Panc1 (cell line): ENCODE measurements around the gene CACNA1A. TPM values are rescaled to one million over a fixed set of nuclear protein-coding genes. Genes with fewer than 3 reads are reported as not detected.

Experiments used
- ATAC-seq: fragments of 200-7000 bp; cut with Tn5 transposase; 2 replicates; pipeline ENCODE4 v1.9.1; 2020; ENCODE audit warnings: mild to moderate bottlenecking, moderate library complexity
- BruUV-seq: library from RNA; stranded (reverse); fragments of 400-500 nt; replicated peaks from 2 replicates; lab custom pipeline; 2021; lab: Mats Ljungman, UMichigan
- CTCF ChIA-PET: fragments of 300-600 bp; sonication (Branson Sonifier 250); formaldehyde crosslinking; loops from one replicate; lab custom pipeline; 2022; ENCODE audit warnings: antibody characterized with exemption; lab: Charles Lee
- POLR2A ChIA-PET: fragments of 300-600 bp; sonication (Branson Sonifier 250); formaldehyde crosslinking; loops from one replicate; lab custom pipeline; 2022; ENCODE audit warnings: antibody characterized with exemption; lab: Charles Lee
- DNase-seq: peaks from one replicate; pipeline ENCODE4 v3.0.0-alpha.2; 2010; ENCODE audit warnings: low read depth, low spot score
- H3K27ac ChIP-seq: 2 replicates; pipeline ENCODE4 v1.5.1; 2011; ENCODE audit warnings: mild to moderate bottlenecking, low read length, inconsistent platforms
- H3K27me3 ChIP-seq: fragments of 200-500 bp; sonication (Bioruptor generic); 2 replicates; pipeline ENCODE4 v1.6.0; 2014; ENCODE audit warnings: low read length, inconsistent platforms; ENCODE audit not compliant: control insufficient read depth, insufficient read depth
- H3K36me3 ChIP-seq: fragments of 200-500 bp; sonication (Bioruptor generic); 2 replicates; pipeline ENCODE4 v1.5.1; 2014; ENCODE audit warnings: inconsistent platforms, mild to moderate bottlenecking, low read length, moderate library complexity; ENCODE audit not compliant: control insufficient read depth, insufficient read depth
- H3K4me1 ChIP-seq: 2 replicates; pipeline ENCODE4 v1.5.1; 2011; ENCODE audit warnings: inconsistent platforms, mild to moderate bottlenecking, low read length, moderate library complexity; ENCODE audit not compliant: control insufficient read depth, insufficient read depth
- H3K4me3 ChIP-seq, 2 experiments: 2 replicates each; pipeline ENCODE4 v1.5.1; 2011 to 2012; ENCODE audit warnings: low read depth in 2 of 2, low read length in 2 of 2, mild to moderate bottlenecking in 2 of 2, inconsistent platforms in 1 of 2, moderate library complexity in 1 of 2
- H3K9me3 ChIP-seq: fragments of 200-500 bp; sonication (Bioruptor generic); 2 replicates; pipeline ENCODE4 v1.5.1; 2014; ENCODE audit warnings: low read depth, mild to moderate bottlenecking, inconsistent platforms, low read length, moderate library complexity; ENCODE audit not compliant: control insufficient read depth, insufficient read depth
- CTCF ChIP-seq: fragments of 450-650 bp; IDR thresholded peaks from 2 replicates; pipeline ENCODE4 v1.5.1; 2017; ENCODE audit warnings: mild to moderate bottlenecking
- POLR2AphosphoS5 ChIP-seq: IDR thresholded peaks from 2 replicates; pipeline ENCODE4 v1.6.1; 2012; ENCODE audit warnings: mild to moderate bottlenecking, low read depth, low read length, moderate library complexity
- REST ChIP-seq, 2 experiments: IDR thresholded peaks; 2 replicates each; pipeline ENCODE4 v1.6.1; 2011 to 2012; ENCODE audit warnings: low read depth in 2 of 2, control low read depth in 1 of 2, low read length in 1 of 2, mild to moderate bottlenecking in 1 of 2, moderate library complexity in 1 of 2; ENCODE audit not compliant: insufficient read depth in 1 of 2
- SIN3A ChIP-seq: IDR thresholded peaks from 2 replicates; pipeline ENCODE4 v1.6.1; 2012; ENCODE audit warnings: low read depth, mild to moderate bottlenecking, low read length, moderate library complexity, borderline replicate concordance; ENCODE audit not compliant: insufficient read depth
- TCF7L2 ChIP-seq: IDR thresholded peaks from 2 replicates; pipeline ENCODE4 v1.6.1; 2011; ENCODE audit warnings: mild to moderate bottlenecking, low read depth, low read length, inconsistent platforms
- in situ Hi-C: cut with HindIII; loops from 2 replicates; pipeline ENCODE4 v1.10.0; 2016; ENCODE audit warnings: low sequenced_read_pairs, low pct_unique_long_range_greater_than_20kb
- intact Hi-C: fragments of 100-400 bp; cut with micrococcal nuclease; formaldehyde crosslinking; loops from one replicate; pipeline ENCODE4 v1.10.0; 2022; ENCODE audit not compliant: unreplicated experiment
- total RNA-seq: library from RNA; stranded (reverse); gene quantifications from one replicate; pipeline ENCODE4 v1.2.1, GENCODE V29; 2021; ENCODE audit not compliant: unreplicated experiment

Gene CACNA1A
- total RNA-seq, 1 experiment from 2014 or later, result 0.51 TPM

GRCh38 chr19:13165162-13165997, 340.9 kb downstream of the CACNA1A start:
- ChIA-PET POLR2A (interaction anchor here (0.6 kb wide), 2 partner anchors 29 to 654 kb away, joined by 8 read pairs; no protein-coding TSS in a partner anchor), CTCF (interaction anchor here (0.7 kb wide), 1 partner anchor 280 kb away, joined by 4 read pairs; no protein-coding TSS in a partner anchor)
- DNase-seq (no peak), ATAC-seq (no peak)
- BruUV-seq, result no TSS peak
- H3K27me3 ChIP-seq, result no peaks in the 10 kb centered on the region
- H3K4me3 ChIP-seq, result no peak overlapping the region
- no peaks in the 10 kb centered on the region for H3K9me3 ChIP-seq
- H3K4me1 ChIP-seq, result peaks cover 61% of the 10 kb centered on the region
- peak overlapping the region; percentile 99 for H3K27ac ChIP-seq
- intact Hi-C loops (no loop called here), in situ Hi-C loops (no loop called here)
- no peaks in the 10 kb centered on the region for H3K36me3 ChIP-seq
- no peak for TF ChIP-seq TCF7L2
- no peak for TF ChIP-seq CTCF
- TF ChIP-seq REST (IDR thresholded peaks at IDR 0.05; ENCODE audit: insufficient read depth in 1 of 2, low read depth in 2 of 2, low read length in 1 of 2), result no peak
- TF ChIP-seq POLR2AphosphoS5, result no peak
- TF ChIP-seq SIN3A, result no peak

- H3K27ac ChIP-seq, result peak overlapping the region; percentile 99
- no TSS peak for BruUV-seq
- TF ChIP-seq TCF7L2 (no peak), SIN3A (no peak), POLR2AphosphoS5 (peak; percentile 31), REST (IDR thresholded peaks at IDR 0.05; ENCODE audit: insufficient read depth in 1 of 2, low read depth in 2 of 2, low read length in 1 of 2) (no peak), CTCF (no peak)
- peak overlapping the region; percentile 42 to 45 for H3K4me3 ChIP-seq
- ATAC-seq (peak; percentile 46), DNase-seq (no peak)
- CTCF ChIA-PET, result no interaction called here
- in situ Hi-C loops (no loop called here), intact Hi-C loops (no loop called here)
- H3K4me1 ChIP-seq, result peaks cover 55% of the 10 kb centered on the region
- POLR2A ChIA-PET, result interaction anchor here (0.6 to 1.7 kb wide), 4 partner anchors 9 to 654 kb away, joined by 6 to 8 read pairs (median 8); no protein-coding TSS in a partner anchor
- no peaks in the 10 kb centered on the region for H3K9me3 ChIP-seq
- no peaks in the 10 kb centered on the region for H3K36me3 ChIP-seq
- H3K27me3 ChIP-seq, result no peaks in the 10 kb centered on the region
These were observed 341.7 kb downstream of the CACNA1A start for GRCh38 chr19:13164343-13165161.
